Measurements from ENCODE around the gene SLC39A8.

DNA sequence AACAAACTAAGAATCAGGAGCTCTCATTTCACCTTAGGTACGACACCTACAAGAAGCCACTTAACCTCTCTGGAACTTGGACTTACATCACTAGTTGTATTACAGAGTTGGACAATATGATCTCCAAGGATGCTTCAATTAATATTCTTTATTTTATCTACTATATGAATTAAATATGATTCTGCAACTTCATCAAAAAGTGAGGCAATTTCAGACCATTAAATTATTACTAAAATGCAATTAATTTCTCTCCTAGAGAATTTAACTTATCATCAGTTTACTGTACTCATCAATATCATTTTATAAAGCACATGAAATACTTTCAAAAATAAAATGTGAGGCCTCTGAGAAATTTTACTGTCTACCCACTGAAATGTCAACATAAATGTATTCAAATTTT, 33.9 kb downstream of the SLC39A8 start:
- TF ChIP-seq POLR2A (IDR thresholded peaks at IDR 0.05) (no peak), EP300 (IDR thresholded peaks at IDR 0.05) (no peak), POLR2AphosphoS5 (IDR thresholded peaks at IDR 0.05) (no peak)
- TF ChIP-seq, protein P1, sequence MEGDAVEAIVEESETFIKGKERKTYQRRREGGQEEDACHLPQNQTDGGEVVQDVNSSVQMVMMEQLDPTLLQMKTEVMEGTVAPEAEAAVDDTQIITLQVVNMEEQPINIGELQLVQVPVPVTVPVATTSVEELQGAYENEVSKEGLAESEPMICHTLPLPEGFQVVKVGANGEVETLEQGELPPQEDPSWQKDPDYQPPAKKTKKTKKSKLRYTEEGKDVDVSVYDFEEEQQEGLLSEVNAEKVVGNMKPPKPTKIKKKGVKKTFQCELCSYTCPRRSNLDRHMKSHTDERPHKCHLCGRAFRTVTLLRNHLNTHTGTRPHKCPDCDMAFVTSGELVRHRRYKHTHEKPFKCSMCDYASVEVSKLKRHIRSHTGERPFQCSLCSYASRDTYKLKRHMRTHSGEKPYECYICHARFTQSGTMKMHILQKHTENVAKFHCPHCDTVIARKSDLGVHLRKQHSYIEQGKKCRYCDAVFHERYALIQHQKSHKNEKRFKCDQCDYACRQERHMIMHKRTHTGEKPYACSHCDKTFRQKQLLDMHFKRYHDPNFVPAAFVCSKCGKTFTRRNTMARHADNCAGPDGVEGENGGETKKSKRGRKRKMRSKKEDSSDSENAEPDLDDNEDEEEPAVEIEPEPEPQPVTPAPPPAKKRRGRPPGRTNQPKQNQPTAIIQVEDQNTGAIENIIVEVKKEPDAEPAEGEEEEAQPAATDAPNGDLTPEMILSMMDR (IDR thresholded peaks at IDR 0.05) = no peak
